GM18870 (cell line): ENCODE results near the gene TMED8.
"Not testable (repeated sequence)": the region's sequence is repeated elsewhere in the genome, so short reads cannot be mapped to it uniquely, and the experiment has no call there.

Experiments
- ATAC-seq: cut with Tn5 transposase; IDR thresholded peaks from one replicate; pipeline ENCODE4 v1.9.1; 2021; ENCODE audit warnings: moderate library complexity; ENCODE audit not compliant: unreplicated experiment

TMED8 gene, protein sequence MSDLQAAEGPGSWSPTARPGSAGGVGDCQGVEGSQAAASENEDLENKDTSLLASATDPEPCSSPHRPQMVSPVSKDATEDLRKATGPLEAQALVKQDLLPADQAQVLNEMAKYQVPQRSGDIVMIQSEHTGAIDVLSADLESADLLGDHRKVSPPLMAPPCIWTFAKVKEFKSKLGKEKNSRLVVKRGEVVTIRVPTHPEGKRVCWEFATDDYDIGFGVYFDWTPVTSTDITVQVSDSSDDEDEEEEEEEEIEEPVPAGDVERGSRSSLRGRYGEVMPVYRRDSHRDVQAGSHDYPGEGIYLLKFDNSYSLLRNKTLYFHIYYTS

DNA sequence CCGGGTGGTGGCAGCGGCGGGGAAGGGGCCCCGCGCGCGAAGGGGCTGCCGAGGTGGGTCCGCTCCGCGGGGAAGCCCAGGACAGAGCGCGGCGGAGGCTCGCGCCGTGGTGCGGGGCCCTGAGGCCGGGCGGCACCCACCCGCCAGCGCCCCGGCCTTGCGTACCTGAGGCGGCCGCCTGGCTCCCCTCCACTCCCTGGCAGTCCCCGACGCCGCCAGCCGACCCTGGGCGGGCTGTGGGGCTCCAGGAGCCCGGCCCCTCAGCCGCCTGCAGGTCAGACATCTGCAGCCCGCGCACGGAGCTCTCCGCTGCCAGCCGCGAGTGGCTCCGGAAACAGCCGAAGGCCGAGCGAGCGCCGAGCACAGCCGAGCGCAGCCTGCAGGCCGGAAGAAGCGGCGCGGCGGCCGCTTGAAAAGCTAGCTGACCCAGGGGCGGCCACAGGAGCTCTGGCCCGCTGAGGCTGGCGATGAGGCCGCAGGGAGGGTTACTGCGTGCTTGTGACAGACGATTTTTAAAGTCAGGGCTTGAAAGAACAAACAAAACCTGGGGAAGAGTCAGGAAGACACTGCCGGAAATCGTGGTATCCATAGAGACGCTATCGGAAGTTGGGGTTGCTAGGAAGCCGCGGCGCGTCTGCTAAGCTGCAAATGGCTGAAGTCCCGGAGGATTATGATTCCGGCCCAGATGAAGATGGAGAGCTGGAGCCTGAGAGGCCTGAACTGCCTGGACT lies at the start of gene TMED8, which contains the start of gene SAMD15:
Gene TMED8 (minus strand): TSS at position 324 of the 731 bp plus-strand sequence. CDS start 41 bp downstream, at position 283.
Gene SAMD15 (plus strand): TSS at position 609 of the 731 bp plus-strand sequence. CDS start 40 bp downstream, at position 649.
- ATAC-seq = peak; percentile 68

DNA sequence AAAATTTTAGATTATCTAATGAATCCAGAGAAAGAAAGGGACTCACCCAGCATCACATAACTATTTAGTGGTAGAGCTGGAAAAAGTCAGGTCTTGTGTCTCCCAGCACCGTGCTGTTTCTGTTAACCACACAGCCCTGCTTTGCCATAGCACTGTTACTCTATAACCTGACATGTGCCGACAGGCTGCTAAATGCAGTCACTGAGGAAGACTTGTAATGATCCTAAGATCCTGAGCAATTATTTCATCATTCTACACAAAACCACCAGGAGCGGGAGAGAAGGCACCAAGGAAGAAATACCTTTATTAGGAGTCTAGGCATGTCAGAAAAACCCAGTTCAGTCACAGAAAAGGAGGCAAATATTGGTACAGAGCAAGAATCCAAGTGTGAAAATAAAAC lies 49.5 kb upstream of the TMED8 start:
- ATAC-seq = no peak

DNA sequence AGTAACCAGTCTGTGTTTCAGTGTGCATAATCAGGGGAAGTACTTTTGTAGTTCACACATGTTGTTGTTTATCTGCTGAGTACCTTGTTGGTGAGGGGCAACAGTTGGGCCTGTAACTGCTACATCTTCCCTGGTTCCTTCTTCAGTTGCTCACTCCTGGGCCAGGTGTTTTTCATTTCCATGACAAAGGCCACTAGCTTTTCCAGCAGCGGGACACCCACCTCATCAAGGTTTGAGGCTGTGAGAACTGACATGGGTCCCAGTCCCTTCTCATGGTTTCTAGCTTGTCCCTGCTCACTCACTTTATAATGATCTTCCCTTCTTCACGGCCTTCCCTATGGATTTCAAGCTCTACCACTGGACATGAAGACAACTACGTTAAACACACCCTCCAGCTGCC lies 48.0 kb upstream of the TMED8 start:
- ATAC-seq = no peak

DNA sequence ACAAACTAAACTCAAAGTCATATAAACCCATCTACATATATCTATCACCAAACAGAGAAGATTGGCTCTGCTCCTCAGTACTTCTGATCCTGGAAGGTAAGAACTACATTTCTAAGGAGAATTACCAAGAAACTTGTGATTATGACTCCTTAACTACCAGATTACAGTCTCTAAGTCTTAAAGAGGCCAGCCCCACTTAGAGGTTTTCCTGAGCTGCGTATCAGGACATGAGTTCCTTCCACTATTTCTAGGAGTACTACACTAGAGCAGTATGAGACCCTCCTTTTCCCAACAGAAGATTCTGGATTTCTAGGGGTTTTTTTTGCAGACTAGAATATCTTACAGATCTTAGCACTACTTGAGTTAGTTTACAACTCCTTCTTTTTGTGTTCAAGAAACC lies 46.5 kb upstream of the TMED8 start, which contains the start of gene NOXRED1:
Gene NOXRED1 (minus strand): TSS at position 101 of the 400 bp plus-strand sequence. CDS start 634 bp downstream, outside the sequence.
- no peak for ATAC-seq

DNA sequence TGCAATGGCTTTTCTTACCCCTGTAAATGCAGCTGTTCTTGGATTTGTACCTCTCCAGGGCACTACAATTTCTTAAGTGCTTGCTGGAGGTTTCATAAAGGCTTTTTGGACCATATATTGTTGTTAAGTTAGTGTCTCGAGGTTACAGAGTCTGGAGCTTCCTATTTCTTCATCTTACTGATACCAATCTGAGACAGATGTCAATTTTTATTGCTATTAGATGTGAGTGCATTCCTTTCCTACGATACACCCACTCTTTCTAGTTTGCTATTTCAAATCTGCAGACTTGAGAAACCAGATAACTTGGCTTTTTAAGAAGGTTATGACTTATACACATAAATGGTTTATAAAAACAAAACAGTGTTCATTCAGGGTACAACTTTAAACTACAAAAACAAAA lies 44.3 kb upstream of the TMED8 start:
- ATAC-seq = no peak

DNA sequence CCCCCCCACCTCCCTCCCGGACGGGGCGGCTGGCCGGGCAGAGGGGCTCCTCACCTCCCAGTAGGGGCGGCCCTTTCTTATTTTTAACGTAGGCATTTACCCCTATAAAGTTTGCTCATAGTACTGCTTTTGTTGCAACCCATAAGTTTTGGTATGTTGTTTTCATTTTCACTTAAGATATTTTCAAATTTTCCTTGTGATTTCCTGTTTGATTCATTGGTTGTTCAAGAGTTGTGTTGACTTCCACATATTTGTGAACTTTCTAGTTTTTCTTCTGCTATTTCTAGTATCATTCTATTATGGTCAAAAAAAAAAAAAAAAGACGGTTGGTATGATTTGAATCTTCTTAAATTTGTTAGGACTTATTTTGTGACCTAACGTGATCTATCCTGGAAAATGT lies 39.9 kb upstream of the TMED8 start:
- ATAC-seq = no peak

DNA sequence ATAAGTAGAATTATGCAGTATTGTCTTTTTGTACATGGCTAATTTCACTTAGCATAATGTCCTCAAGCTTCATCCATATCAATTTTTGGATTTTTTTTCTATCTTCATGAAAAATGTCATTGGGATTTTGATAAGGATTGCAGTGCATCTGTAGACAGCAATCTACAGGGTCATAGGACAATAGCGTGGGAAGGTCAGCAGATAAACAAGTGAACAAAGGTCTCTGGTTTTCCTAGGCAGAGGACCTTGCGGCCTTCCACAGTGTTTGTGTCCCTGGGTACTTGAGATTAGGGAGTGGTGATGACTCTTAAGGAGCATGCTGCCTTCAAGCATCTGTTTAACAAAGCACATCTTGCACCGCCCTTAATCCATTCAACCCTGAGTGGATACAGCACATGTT lies 39.2 kb upstream of the TMED8 start:
- not testable (repeated sequence) for ATAC-seq

DNA sequence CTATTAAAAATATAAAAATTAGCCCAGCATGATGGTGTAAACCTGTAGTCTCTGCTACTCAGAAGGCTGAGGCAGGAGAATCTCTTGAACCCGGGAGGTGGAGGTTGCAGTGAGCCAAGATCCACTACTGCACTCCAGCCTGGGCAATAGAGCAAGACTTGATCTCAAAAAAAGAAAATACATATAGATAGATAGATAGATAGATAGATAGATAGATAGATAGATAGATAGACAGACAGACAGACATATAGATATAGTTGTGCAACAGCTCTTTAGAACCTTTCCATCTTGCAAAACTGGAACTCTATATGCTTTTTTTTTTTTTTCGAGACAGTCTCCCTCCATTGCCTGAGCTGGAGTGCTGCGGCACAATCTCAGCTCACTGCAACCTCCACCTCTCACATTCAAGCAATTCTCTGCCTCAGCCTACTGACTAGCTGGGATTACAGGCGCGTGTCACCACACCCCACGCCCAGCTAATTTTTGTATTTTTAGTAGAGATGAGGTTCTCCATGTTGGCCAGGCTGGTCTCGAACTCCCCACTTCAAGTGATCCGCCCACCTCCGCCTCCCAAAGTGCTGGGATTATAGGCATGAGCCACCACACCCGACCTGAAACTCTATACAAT lies 38.6 kb upstream of the TMED8 start:
- not testable (repeated sequence) for ATAC-seq

DNA sequence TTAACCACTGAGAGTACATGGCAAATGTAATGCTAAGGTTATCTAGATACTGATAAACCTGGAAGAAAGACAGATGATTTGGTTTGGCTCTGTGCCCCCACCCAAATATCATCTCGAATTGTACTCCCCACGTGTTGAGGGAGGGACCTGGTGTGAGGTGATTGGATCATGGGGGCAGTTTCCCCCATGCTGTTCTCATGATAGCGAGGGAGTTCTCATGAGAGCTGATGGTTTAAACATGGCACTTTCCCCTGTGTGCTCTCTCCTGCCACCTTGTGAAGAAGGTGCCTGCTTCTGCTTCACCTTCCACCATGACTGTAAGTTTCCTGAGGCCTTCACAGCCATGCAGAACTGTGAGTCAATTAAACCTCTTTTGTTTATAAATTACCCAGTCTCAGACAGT lies 32.2 kb upstream of the TMED8 start:
- ATAC-seq = no peak

DNA sequence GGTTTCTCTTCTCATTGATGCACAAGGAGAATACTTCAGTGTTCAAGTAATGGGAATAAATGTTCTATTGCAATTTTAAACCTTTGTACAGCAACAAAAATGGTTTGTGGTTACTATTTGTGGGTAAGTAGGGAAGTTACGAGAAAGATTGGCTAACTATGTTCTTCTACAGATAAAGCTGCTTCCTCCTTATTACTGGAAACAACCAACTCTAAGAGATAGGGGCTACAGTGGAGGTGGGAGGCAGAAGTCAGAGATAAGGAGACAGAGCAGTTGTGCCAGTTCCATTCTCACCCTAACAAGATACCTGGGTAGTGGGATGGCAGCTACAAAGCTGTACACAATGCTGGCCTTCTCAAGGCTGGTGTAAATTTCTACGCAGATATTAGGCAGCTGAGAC lies 30.3 kb upstream of the TMED8 start:
- ATAC-seq = no peak

DNA sequence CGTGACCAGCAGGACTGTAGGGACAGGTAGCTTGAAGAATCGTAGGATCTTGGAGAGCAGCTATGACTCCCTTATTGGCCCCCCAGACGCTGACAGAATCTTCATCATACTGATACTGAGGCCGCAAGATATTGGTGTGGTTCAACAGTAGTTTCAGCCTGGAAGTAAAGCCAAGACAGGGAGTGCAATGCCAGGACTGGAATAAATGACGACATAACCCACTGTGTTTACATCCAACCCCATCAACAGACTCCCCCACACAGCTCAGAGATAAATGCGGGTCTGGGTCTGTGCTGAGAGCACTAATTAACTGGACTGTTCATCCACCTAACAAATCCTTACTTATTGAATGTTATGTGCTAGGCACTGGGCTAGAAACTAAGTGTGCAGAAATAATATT lies 29.8 kb upstream of the TMED8 start:
- no peak for ATAC-seq

DNA sequence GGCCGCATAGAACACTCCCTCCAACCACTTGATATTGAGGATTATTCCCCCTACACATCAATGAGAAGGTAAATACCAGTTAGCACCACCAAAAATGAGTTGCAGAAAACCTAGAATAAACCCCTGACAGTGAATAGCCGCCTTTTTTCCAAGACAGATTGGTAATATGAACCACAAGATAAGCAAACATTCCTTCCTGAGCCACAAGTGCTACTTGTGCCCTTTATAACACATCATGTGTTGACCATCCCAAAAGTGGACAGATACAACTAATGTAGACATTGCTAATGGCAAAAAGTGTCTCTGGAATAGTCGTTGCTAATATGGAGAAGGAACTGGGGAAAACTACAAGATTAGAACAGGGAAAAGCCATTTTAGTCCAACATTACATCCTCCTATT lies 29.2 kb upstream of the TMED8 start:
- ATAC-seq = no peak

DNA sequence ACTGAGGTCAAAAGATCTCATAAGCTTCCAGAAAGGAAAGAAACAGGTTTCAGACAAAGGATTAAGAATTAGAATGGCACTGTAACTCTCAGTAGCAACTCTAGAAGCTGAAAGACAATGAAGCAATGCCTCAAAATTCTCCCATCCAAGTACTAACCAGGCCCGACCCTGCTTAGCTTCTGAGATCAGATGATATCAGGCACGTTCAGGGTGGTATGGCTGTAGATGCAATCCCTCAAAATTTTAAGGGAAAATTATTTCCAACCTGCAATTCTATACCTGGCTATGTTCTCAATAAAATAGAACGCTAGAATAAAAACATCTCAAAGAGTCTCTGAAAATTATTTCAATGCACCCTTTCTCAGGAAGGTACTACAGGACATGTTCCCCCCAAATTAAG lies 26.9 kb upstream of the TMED8 start:
- no peak for ATAC-seq

DNA sequence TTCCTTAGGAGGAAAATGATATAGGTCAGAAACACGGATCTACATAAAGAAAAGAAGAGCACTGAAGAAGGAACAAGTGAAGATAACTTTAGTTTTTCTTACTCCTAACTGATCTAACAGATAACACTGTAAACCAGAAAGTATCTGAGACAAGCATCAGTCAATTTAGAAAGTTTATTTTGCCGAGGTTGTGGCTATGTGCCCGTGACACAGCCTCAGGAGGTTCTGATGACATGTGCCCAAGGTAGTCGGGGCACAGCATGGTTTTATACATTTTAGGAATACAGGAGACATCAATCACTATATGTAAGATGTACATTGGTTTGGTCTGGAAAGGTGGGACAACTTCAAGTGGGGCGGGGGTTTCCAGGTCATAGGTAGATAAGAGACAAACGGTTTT lies 23.3 kb upstream of the TMED8 start:
- no peak for ATAC-seq

DNA sequence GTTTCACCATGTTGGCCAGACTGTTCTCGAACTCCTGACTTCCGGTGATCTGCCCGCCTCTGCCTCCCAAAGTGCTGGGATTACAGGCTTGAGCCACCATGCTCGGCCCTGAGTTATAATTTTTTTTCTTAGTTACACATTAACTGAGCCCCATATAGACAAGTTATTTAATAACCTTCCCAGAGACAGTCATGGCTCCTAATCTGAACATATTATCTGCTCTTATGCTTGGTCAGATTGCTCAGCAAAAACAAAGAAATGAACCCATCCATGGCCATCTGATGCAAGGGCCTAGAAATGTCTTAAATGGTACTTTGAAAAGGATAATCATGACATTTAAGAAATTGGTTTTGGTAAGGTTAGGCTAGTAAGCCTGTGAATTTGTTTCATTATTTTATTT lies 13.3 kb upstream of the TMED8 start:
- no peak for ATAC-seq

DNA sequence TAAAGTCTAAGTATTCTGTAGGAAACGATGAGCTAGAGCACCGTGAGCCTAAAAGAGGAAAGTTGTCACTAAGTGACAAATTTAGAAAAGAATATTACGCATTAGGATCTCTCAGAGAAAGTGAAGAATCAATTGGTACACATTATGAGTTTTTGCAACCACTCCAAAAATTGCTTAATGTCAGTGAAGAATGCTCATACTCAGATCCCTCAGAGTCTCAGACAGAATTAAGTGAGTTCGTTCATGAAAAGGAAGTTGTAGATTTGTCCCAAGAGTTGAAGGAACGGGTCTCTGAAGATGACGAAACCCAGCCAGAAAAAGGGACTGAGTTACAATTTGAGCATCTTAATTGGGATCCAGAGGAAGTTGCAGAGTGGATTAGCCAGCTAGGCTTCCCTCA lies 1.8 kb upstream of the TMED8 start:
- no peak for ATAC-seq

DNA sequence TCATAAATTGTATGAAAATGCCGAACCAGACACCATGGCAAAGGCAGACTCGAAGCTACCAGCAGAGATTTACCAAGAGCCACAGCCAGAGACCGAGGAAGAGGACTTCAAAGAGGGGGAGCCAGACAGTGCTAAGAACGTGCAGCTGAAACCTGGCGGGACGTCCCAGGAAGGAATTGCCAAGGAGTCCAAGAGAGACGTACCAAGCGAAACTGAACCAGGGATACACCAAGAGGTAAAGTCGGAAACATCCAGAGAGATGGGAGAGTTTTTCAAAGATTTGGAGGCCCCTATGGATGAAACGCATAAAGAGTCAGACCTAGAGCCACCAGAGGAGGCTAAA lies 579 bp upstream of the TMED8 start:
- ATAC-seq = no peak

DNA sequence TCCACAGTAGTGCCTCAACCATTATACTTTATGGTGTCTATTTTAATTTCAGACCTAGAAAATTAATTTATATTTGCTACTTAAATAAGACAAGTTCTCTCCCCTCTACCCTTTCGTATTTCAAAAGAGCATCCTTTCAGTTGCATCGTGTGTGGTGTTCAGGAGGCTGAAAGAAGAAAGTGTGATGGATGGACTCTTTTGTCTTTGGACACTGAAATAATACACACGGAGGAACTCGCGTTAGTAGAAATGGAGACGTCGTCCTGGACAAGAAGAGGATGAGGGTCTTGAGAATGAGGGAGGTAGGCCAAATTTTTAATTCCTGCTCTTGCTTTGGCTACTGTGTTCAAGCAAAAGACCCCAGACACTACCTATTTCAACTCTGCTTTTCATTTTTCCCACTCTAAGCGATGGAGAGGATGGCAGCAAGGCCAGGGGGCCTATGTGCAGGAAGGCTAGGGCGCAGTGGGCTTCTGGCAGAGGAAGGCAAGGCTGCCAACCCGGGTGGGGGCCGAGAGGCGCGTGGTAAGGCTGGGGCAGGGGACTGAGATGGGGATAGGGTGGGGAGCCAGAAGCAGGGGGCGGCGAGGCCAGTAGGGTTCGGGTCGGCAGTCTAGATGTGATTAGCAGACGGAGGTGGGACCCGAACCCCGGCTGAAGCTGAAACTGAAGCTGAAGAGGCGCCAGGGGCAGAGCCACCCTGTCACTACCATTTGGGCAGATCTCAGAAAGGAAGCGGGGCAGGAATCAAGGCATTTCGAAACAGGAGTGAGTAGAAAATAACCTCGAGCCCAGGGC lies 722 bp downstream of the TMED8 start:
- no peak for ATAC-seq

DNA sequence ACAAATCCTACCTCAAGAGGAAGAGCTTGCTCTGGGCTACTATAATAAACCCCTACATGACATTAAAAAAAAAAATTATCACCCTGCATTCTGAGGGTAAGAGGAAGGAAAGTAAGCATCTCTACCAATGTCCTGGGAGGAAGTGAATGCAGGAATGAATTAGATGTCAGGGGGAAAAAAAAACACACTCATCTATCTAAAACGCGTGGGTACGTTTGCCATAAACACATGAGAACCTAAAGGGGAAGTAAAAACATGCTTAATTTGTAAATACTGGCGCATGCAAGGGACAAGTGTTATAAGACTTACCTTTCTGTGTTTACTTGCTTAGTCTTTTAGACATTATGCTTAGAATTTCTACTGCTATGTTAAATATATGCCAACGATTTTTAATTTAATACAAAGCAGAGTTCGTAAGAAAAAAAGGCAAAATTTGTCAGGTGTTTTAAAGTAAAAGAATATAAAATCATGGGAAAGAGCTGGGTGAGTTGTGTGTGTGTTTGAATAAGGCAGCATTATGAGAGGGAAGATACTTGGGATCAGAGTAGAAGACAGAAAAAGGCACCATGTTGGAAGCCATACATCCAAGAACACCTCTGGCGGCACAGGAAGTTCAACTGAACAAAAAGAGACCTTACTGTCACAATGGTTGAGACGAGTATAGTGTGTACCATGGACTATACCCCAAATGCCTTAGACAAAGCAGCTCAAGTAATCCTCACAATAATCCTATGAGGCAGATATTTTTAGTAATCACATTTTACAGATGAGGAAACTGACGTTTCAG lies 1.5 kb downstream of the TMED8 start:
- no peak for ATAC-seq

DNA sequence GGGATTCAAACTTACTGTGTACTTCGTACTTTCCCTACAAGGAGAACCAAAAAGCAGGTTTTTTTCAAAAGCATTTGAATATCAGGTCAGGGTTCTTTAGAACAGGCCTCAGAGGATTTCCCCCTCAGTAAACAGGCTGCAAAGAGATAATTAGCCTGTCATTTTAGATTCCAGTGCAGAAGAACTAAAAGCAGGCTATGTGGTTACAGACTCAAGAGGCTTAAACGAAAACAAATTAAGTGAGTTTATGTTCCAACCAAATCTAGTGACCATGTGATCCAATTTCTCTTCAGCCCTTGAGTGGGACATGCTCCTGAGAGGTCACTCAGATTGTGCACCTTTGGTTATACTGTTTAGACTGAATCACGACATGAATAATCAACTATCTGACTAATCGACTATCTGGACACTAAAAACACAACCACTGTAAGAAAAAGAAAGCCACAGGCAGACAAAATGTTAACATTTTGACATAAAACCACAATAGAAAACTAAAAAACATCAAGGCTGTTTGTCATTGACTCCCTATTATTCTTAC lies 4.5 kb downstream of the TMED8 start:
- peak; percentile 37 for ATAC-seq
